Measurements from ENCODE around the gene CFAP299. TPM values are rescaled to one million over a fixed set of nuclear protein-coding genes. Genes with fewer than 3 reads are reported as not detected.
"Not testable (repeated sequence)": the region's sequence is repeated elsewhere in the genome, so short reads cannot be mapped to it uniquely, and the experiment has no call there.

CFAP299 gene
- total RNA-seq, 4 donors from 2014 or later: not detected

DNA sequence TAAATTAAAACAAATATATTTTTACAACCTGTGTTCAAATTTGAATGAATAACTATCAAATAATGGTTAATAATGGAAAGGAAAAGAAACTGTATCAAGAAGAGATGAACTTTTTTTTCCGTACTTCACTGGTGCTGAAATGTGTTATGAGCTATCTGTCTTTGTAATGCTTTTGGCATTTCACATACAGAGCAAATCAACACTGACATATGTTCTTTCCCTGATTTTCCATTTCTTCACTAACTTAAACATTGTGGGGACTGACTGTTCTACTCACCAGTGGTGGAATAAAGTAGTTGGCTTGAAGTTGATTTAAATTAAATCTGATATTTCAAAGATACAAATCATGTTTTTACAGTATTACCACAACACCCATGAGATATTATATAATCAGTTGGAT, 390.9 kb downstream of the CFAP299 start:
- no peak overlapping the region for H3K4me3 ChIP-seq
- no peaks in the 10 kb centered on the region for H3K9me3 ChIP-seq
- no peak overlapping the region for H3K27ac ChIP-seq
- DNase-seq (ENCODE audit: low spot score in 2 of 2): no peak
- no peaks in the 10 kb centered on the region for H3K36me3 ChIP-seq
- no peaks in the 10 kb centered on the region for H3K4me1 ChIP-seq
- TF ChIP-seq, protein P1, sequence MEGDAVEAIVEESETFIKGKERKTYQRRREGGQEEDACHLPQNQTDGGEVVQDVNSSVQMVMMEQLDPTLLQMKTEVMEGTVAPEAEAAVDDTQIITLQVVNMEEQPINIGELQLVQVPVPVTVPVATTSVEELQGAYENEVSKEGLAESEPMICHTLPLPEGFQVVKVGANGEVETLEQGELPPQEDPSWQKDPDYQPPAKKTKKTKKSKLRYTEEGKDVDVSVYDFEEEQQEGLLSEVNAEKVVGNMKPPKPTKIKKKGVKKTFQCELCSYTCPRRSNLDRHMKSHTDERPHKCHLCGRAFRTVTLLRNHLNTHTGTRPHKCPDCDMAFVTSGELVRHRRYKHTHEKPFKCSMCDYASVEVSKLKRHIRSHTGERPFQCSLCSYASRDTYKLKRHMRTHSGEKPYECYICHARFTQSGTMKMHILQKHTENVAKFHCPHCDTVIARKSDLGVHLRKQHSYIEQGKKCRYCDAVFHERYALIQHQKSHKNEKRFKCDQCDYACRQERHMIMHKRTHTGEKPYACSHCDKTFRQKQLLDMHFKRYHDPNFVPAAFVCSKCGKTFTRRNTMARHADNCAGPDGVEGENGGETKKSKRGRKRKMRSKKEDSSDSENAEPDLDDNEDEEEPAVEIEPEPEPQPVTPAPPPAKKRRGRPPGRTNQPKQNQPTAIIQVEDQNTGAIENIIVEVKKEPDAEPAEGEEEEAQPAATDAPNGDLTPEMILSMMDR (IDR thresholded peaks at IDR 0.05): no peak
- 59% methylated on average over 1 of the region's 1 CpG for WGBS
- no peaks in the 10 kb centered on the region for H3K27me3 ChIP-seq

DNA sequence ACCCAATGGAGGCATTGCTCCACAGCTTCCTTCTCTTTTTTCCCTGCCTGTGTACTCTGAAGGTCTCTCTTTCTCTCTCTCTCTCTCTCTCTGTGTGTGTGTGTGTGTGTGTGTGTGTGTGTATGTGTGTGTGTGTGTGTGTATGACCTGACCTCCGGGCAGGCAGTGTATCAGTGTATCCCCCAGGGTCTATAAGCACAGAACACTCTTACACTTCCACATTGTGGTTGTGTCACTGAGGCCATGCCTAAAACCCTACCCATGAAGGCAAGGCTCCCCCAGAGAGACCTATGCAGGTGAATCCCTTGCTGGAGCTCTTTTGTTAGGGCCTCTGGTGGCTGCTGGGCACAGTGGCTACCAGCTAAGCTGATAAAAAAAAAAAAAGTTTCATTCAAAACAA, 394.6 kb downstream of the CFAP299 start:
- no peaks in the 10 kb centered on the region for H3K9me3 ChIP-seq
- H3K4me3 ChIP-seq: no peak overlapping the region
- no peaks in the 10 kb centered on the region for H3K27me3 ChIP-seq
- WGBS: 83% methylated on average over 1 of the region's 1 CpG
- no peak for DNase-seq (ENCODE audit: low spot score in 2 of 2)
- H3K4me1 ChIP-seq: no peaks in the 10 kb centered on the region
- TF ChIP-seq, protein P1 (IDR thresholded peaks at IDR 0.05): no peak
- TF ChIP-seq POLR2AphosphoS5 (IDR thresholded peaks at IDR 0.05) (no peak), POLR2A (IDR thresholded peaks at IDR 0.05) (no peak), EP300 (IDR thresholded peaks at IDR 0.05) (no peak)
- H3K27ac ChIP-seq: no peak overlapping the region
- no peaks in the 10 kb centered on the region for H3K36me3 ChIP-seq

DNA sequence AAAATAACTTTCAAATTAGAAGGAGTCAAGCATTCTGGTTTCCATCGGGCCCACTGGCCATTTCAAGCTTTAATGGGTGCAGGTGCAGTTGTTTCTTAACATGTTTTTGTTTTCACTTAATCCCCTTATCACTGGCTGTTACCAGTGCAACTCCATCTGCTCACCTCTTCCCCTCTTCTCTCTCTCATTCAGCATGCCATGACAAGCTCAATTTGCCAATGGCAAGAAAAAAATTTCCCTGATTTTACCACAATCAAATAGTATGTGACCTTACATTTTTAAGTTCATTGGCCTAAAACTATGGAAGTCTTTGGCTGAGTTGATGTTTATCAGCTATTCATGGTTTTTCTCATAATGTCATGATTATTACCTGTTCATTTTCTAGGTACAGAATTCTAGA, 395.9 kb downstream of the CFAP299 start:
- H3K4me3 ChIP-seq: no peak overlapping the region
- H3K4me1 ChIP-seq: no peaks in the 10 kb centered on the region
- no peak for TF ChIP-seq POLR2A (IDR thresholded peaks at IDR 0.05)
- TF ChIP-seq POLR2AphosphoS5 (IDR thresholded peaks at IDR 0.05): no peak
- TF ChIP-seq, protein P1 (IDR thresholded peaks at IDR 0.05): no peak
- no peak for TF ChIP-seq EP300 (IDR thresholded peaks at IDR 0.05)
- no peak for DNase-seq (ENCODE audit: low spot score in 2 of 2)
- H3K36me3 ChIP-seq: no peaks in the 10 kb centered on the region
- H3K27ac ChIP-seq: no peak overlapping the region
- 50% methylated on average over 1 of the region's 1 CpG for WGBS
- no peaks in the 10 kb centered on the region for H3K9me3 ChIP-seq
- H3K27me3 ChIP-seq: no peaks in the 10 kb centered on the region

DNA sequence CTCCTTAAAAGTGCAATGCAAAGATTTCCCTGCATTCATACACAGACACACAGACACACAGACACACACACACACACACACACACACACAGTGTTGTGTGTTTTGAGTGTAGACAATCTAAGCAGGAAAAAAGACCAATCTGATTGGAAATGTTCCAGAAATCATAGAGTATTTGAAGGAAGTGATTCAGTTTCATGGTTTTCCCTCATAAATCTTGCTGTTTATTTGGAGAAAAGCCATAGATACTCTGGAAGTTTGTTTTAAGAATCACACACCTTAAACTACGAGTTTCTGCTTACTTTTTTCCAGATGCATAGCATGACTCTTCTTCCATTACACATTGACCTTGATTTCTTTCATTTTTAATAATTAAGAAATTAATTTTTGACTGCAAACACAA, 396.5 kb downstream of the CFAP299 start:
- H3K36me3 ChIP-seq: no peaks in the 10 kb centered on the region
- H3K4me3 ChIP-seq: no peak overlapping the region
- TF ChIP-seq, protein P1 (IDR thresholded peaks at IDR 0.05): no peak
- TF ChIP-seq POLR2AphosphoS5 (IDR thresholded peaks at IDR 0.05) (no peak), POLR2A (IDR thresholded peaks at IDR 0.05) (no peak), EP300 (IDR thresholded peaks at IDR 0.05) (no peak)
- no peak overlapping the region for H3K27ac ChIP-seq
- no peaks in the 10 kb centered on the region for H3K9me3 ChIP-seq
- WGBS: 21% methylated on average over 1 of the region's 1 CpG
- no peaks in the 10 kb centered on the region for H3K4me1 ChIP-seq
- DNase-seq (ENCODE audit: low spot score in 2 of 2): no peak
- no peaks in the 10 kb centered on the region for H3K27me3 ChIP-seq

DNA sequence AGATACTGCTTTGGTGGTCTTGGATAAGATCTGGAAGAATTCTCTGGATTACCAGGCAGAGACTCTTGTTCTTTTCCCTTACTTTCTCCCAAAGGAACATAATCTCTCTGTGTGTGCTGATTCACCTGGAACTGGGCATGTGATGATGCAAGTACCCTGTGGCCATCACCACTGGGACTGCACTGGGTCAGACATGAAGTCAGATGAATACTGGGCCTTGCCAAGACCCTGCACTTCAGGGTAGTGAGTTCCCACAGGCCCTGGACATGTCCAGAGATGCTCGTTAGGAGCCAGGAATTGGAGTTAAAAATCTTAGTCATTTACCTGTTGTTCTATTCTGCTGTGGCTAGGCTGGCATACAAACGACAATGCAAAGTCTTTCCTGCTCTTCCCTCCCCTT, 404.8 kb downstream of the CFAP299 start:
- H3K36me3 ChIP-seq: no peaks in the 10 kb centered on the region
- no peak overlapping the region for H3K27ac ChIP-seq
- 100% methylated on average over 1 of the region's 2 CpGs for WGBS
- no peak overlapping the region for H3K4me3 ChIP-seq
- no peaks in the 10 kb centered on the region for H3K4me1 ChIP-seq
- peaks cover 9% of the 10 kb centered on the region for H3K9me3 ChIP-seq
- DNase-seq (ENCODE audit: low spot score in 2 of 2): no peak
- TF ChIP-seq POLR2A (IDR thresholded peaks at IDR 0.05): no peak
- TF ChIP-seq, protein P1 (IDR thresholded peaks at IDR 0.05): no peak
- TF ChIP-seq EP300 (IDR thresholded peaks at IDR 0.05): no peak
- TF ChIP-seq POLR2AphosphoS5 (IDR thresholded peaks at IDR 0.05): no peak
- no peaks in the 10 kb centered on the region for H3K27me3 ChIP-seq

DNA sequence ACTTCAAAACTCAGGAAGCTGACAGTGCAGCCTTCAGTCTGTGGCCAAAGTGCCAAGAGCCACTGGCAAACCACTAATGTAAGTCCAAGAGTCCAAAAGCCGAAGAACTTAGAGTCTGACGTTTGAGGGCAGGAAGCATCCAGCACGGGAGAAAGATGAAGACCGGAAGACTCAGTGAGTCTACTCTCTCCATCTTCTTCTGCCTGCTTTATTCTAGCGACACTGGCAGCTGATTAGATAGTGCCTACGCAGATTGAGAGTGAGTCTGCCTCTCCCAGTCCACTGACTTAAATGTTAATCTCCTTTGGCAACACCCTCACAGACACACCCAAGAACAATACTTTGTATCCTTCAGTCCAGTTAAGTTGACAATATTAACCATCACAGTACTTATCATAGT, 414.0 kb downstream of the CFAP299 start:
- H3K9me3 ChIP-seq; H3K27ac ChIP-seq; H3K36me3 ChIP-seq; H3K4me3 ChIP-seq; H3K4me1 ChIP-seq; DNase-seq (ENCODE audit: low spot score in 2 of 2); H3K27me3 ChIP-seq: not testable (repeated sequence)
- WGBS: 80% methylated on average over 6 of the region's 6 CpGs
